Retinal pigment epithelial cell (primary cell): Measurements from ENCODE around the gene SS18.

ENCODE experiments used
- DNase-seq: peaks from one replicate; pipeline ENCODE4 v3.0.0-alpha.2; 2010; ENCODE audit warnings: low read depth
- H3K4me3 ChIP-seq: 2 replicates; pipeline ENCODE4 v1.5.1; 2011; ENCODE audit warnings: mild to moderate bottlenecking, low read length, control low read depth, moderate library complexity
- CTCF ChIP-seq: conservative IDR thresholded peaks from 2 replicates; pipeline ENCODE4 v1.5.1; 2011; ENCODE audit warnings: low read depth, low read length, control low read depth, inconsistent platforms

The SS18 gene

GRCh38 chr18:26034850-26035497 lies 55.4 kb downstream of the SS18 start:
- no peak overlapping the region for H3K4me3 ChIP-seq
- no peak for DNase-seq
- no peak for TF ChIP-seq CTCF

GRCh38 chr18:26022585-26022984 lies 67.8 kb downstream of the SS18 start:
- TF ChIP-seq CTCF, result no peak
- DNase-seq, result peak; percentile 8
- no peak overlapping the region for H3K4me3 ChIP-seq

GRCh38 chr18:26021061-26021754 lies 69.2 kb downstream of the SS18 start:
- DNase-seq, result peak; percentile 93
- TF ChIP-seq CTCF, result no peak
- no peak overlapping the region for H3K4me3 ChIP-seq

- H3K4me3 ChIP-seq, result no peak overlapping the region
- DNase-seq, result no peak
- TF ChIP-seq CTCF, result no peak
These were observed 72.5 kb downstream of the SS18 start for GRCh38 chr18:26017929-26018328.

- DNase-seq, result no peak
- TF ChIP-seq CTCF, result no peak
- H3K4me3 ChIP-seq, result no peak overlapping the region
These were observed 76.0 kb downstream of the SS18 start for GRCh38 chr18:26014462-26014861.

GRCh38 chr18:26008619-26009018 lies 81.8 kb downstream of the SS18 start:
- TF ChIP-seq CTCF, result no peak
- DNase-seq, result no peak

GRCh38 chr18:26008096-26008495 lies 82.3 kb downstream of the SS18 start:
- TF ChIP-seq CTCF, result no peak
- DNase-seq, result no peak
- H3K4me3 ChIP-seq, result no peak overlapping the region

More at GRCh38 chr18:26008619-26009018, 81.8 kb downstream of the SS18 start:
- no peak overlapping the region for H3K4me3 ChIP-seq
